ENCODE results near the gene GSE1.

GSE1 gene

GRCh38 chr16:85608515-85608885 lies 4.6 kb upstream of the GSE1 start:
- H3K9me3 ChIP-seq (ENCODE audit: low read length): no peaks in the 10 kb centered on the region
- no peaks in the 10 kb centered on the region for H3K36me3 ChIP-seq (ENCODE audit: insufficient read depth, low read length)
- H2AFZ ChIP-seq (ENCODE audit: low read depth, low read length): no peak overlapping the region
- H3K27me3 ChIP-seq (ENCODE audit: insufficient read depth, low read length): no peaks in the 10 kb centered on the region
- H3K4me1 ChIP-seq (ENCODE audit: insufficient read depth, low read length): peaks cover 63% of the 10 kb centered on the region
- H3K4me3 ChIP-seq (ENCODE audit: low read length): no peak overlapping the region

GRCh38 chr16:85608887-85609286 lies 4.2 kb upstream of the GSE1 start:
- Histone ChIP-seq H2AFZ (ENCODE audit: low read depth, low read length) (no peak overlapping the region), H3K4me3 (ENCODE audit: low read length) (no peak overlapping the region), H3K4me1 (ENCODE audit: insufficient read depth, low read length) (peaks cover 63% of the 10 kb centered on the region), H3K9me3 (ENCODE audit: low read length) (no peaks in the 10 kb centered on the region), H3K36me3 (ENCODE audit: insufficient read depth, low read length) (no peaks in the 10 kb centered on the region), H3K27me3 (ENCODE audit: insufficient read depth, low read length) (no peaks in the 10 kb centered on the region)

- Histone ChIP-seq H3K9me3 (ENCODE audit: low read length) (no peaks in the 10 kb centered on the region), H3K27me3 (ENCODE audit: insufficient read depth, low read length) (no peaks in the 10 kb centered on the region), H3K4me3 (ENCODE audit: low read length) (no peak overlapping the region), H3K4me1 (ENCODE audit: insufficient read depth, low read length) (peaks cover 66% of the 10 kb centered on the region), H3K36me3 (ENCODE audit: insufficient read depth, low read length) (no peaks in the 10 kb centered on the region), H2AFZ (ENCODE audit: low read depth, low read length) (no peak overlapping the region)
These were observed 3.6 kb upstream of the GSE1 start for GRCh38 chr16:85609539-85609938.

GRCh38 chr16:85610059-85610445 lies 3.1 kb upstream of the GSE1 start:
- peaks cover 70% of the 10 kb centered on the region for H3K4me1 ChIP-seq (ENCODE audit: insufficient read depth, low read length)

GRCh38 chr16:85610446-85611193 lies 2.5 kb upstream of the GSE1 start:
- H3K9me3 ChIP-seq (ENCODE audit: low read length): no peaks in the 10 kb centered on the region
- H2AFZ ChIP-seq (ENCODE audit: low read depth, low read length): no peak overlapping the region
- peaks cover 70% of the 10 kb centered on the region for H3K4me1 ChIP-seq (ENCODE audit: insufficient read depth, low read length)
- no peaks in the 10 kb centered on the region for H3K27me3 ChIP-seq (ENCODE audit: insufficient read depth, low read length)
- no peaks in the 10 kb centered on the region for H3K36me3 ChIP-seq (ENCODE audit: insufficient read depth, low read length)
- H3K4me3 ChIP-seq (ENCODE audit: low read length): peak overlapping the region; percentile 25

More at GRCh38 chr16:85610059-85610445, 3.1 kb upstream of the GSE1 start:
- Histone ChIP-seq H3K27me3 (ENCODE audit: insufficient read depth, low read length) (no peaks in the 10 kb centered on the region), H2AFZ (ENCODE audit: low read depth, low read length) (no peak overlapping the region), H3K9me3 (ENCODE audit: low read length) (no peaks in the 10 kb centered on the region), H3K4me3 (ENCODE audit: low read length) (no peak overlapping the region), H3K36me3 (ENCODE audit: insufficient read depth, low read length) (no peaks in the 10 kb centered on the region)

GRCh38 chr16:85611194-85611443 lies 2.0 kb upstream of the GSE1 start:
- Histone ChIP-seq H3K27me3 (ENCODE audit: insufficient read depth, low read length) (no peaks in the 10 kb centered on the region), H3K4me1 (ENCODE audit: insufficient read depth, low read length) (peaks cover 69% of the 10 kb centered on the region)

GRCh38 chr16:85611444-85612190 lies 1.5 kb upstream of the GSE1 start:
- Histone ChIP-seq H3K27me3 (ENCODE audit: insufficient read depth, low read length) (no peaks in the 10 kb centered on the region), H3K36me3 (ENCODE audit: insufficient read depth, low read length) (no peaks in the 10 kb centered on the region), H3K9me3 (ENCODE audit: low read length) (no peaks in the 10 kb centered on the region), H2AFZ (ENCODE audit: low read depth, low read length) (no peak overlapping the region), H3K4me1 (ENCODE audit: insufficient read depth, low read length) (peaks cover 69% of the 10 kb centered on the region), H3K4me3 (ENCODE audit: low read length) (peak overlapping the region; percentile 57)

More at GRCh38 chr16:85611194-85611443, 2.0 kb upstream of the GSE1 start:
- peak overlapping the region; percentile 57 for H3K4me3 ChIP-seq (ENCODE audit: low read length)
- H3K36me3 ChIP-seq (ENCODE audit: insufficient read depth, low read length): no peaks in the 10 kb centered on the region
- H3K9me3 ChIP-seq (ENCODE audit: low read length): no peaks in the 10 kb centered on the region
- no peak overlapping the region for H2AFZ ChIP-seq (ENCODE audit: low read depth, low read length)

- peak overlapping the region; percentile 57 for H3K4me3 ChIP-seq (ENCODE audit: low read length)
- H3K4me1 ChIP-seq (ENCODE audit: insufficient read depth, low read length): peaks cover 70% of the 10 kb centered on the region
- H3K27me3 ChIP-seq (ENCODE audit: insufficient read depth, low read length): no peaks in the 10 kb centered on the region
- H3K36me3 ChIP-seq (ENCODE audit: insufficient read depth, low read length): no peaks in the 10 kb centered on the region
- H3K9me3 ChIP-seq (ENCODE audit: low read length): no peaks in the 10 kb centered on the region
- no peak overlapping the region for H2AFZ ChIP-seq (ENCODE audit: low read depth, low read length)
These were observed 826 bp upstream of the GSE1 start for GRCh38 chr16:85612191-85612800.

- H3K4me1 ChIP-seq (ENCODE audit: insufficient read depth, low read length): peaks cover 61% of the 10 kb centered on the region
- no peak overlapping the region for H2AFZ ChIP-seq (ENCODE audit: low read depth, low read length)
- H3K27me3 ChIP-seq (ENCODE audit: insufficient read depth, low read length): no peaks in the 10 kb centered on the region
- peaks cover 4% of the 10 kb centered on the region for H3K36me3 ChIP-seq (ENCODE audit: insufficient read depth, low read length)
- peak overlapping the region; percentile 57 for H3K4me3 ChIP-seq (ENCODE audit: low read length)
- H3K9me3 ChIP-seq (ENCODE audit: low read length): no peaks in the 10 kb centered on the region
These were observed 649 bp downstream of the GSE1 start for GRCh38 chr16:85613604-85614337.

GRCh38 chr16:85614338-85615013 lies 1.4 kb downstream of the GSE1 start:
- Histone ChIP-seq H3K4me1 (ENCODE audit: insufficient read depth, low read length) (peaks cover 55% of the 10 kb centered on the region), H3K9me3 (ENCODE audit: low read length) (no peaks in the 10 kb centered on the region), H3K4me3 (ENCODE audit: low read length) (peak overlapping the region; percentile 57), H2AFZ (ENCODE audit: low read depth, low read length) (no peak overlapping the region), H3K36me3 (ENCODE audit: insufficient read depth, low read length) (peaks cover 4% of the 10 kb centered on the region), H3K27me3 (ENCODE audit: insufficient read depth, low read length) (no peaks in the 10 kb centered on the region)

GRCh38 chr16:85615014-85615851 lies 2.1 kb downstream of the GSE1 start:
- Histone ChIP-seq H2AFZ (ENCODE audit: low read depth, low read length) (no peak overlapping the region), H3K4me3 (ENCODE audit: low read length) (peak overlapping the region; percentile 57), H3K9me3 (ENCODE audit: low read length) (no peaks in the 10 kb centered on the region), H3K27me3 (ENCODE audit: insufficient read depth, low read length) (no peaks in the 10 kb centered on the region), H3K36me3 (ENCODE audit: insufficient read depth, low read length) (peaks cover 4% of the 10 kb centered on the region), H3K4me1 (ENCODE audit: insufficient read depth, low read length) (peaks cover 48% of the 10 kb centered on the region)
